Glomerular visceral epithelial cell (primary cell): Measurements from ENCODE around the gene EBF3.

ENCODE experiments used
- DNase-seq: peaks from one replicate; pipeline ENCODE4 v3.0.0-alpha.2; 2016; ENCODE audit errors: extremely low spot score

EBF3 gene

DNA sequence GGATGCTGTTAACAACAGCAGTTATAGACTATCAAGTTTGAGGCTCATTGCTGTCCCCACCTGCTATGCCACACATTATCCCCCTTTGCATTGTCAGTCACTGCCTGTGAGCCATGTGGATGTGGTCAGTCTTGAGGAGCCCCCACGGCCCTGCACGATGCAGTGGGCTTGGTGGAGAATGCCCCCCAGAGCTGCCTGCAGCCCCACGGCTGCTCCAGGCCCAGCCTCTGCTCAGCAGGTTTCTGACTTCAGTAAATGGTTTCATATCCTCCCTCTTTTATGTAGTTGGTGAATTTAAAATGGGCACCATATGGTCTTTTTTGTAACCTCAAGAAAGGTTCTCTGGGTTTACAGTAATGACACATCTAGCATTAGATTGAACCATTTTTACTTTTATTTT, 164.1 kb downstream of the EBF3 start:
- no peak for DNase-seq

DNA sequence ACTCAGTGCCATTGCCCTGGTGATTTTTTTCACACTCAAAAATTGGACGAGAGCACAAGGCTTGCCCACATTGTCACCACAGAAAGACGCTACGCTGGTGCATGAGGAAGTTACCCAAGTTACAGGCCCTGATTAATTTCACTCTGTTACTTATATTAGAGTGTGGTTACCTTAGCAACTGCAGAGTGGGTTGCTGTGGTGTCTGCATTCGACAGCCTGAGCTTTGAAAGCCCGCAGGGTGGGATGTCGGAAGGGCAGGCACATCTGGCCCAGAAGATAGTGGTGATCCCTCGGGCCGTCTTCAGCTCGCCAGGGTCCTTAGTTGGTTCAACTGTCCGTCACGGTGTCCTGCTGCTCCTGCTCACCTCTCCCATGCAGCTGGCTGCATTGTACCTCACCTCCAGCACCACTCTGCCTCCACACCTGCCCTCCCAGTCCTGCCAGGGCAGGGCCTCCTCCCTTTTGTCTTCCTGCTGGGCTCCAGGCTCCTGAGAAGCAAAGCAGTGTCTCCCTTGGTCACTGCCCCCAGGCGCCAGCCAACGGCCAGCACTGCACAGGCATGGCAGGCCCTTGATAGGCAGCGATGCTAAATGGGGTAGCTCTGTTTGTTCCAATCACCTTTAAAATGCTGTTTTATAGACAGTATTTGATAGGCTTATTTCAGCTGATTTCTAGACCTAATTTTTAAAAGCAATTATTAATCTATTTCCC, 167.2 kb downstream of the EBF3 start:
- no peak for DNase-seq

DNA sequence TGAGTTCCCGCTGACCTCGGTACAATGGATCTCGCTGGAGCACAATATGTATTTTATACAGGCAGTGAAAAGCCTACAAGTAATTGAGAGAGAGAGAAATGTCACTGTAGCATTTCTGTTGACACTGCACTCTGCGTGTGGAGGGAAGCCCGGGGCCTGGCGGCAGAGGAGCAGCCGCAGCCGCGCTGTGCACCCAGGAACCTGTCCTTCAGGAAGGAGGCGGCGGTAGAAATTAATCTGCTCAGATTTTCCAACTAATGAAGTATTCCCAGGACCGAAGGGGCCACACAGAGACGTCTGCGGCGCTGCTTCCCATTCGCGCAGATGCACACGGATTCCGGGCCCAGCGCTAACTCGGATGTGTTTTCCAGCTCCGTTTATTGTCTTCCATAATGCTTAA, 170.1 kb downstream of the EBF3 start:
- DNase-seq = no peak

GRCh38 chr10:129793479-129793878, 170.6 kb downstream of the EBF3 start:
- DNase-seq = no peak

GRCh38 chr10:129792864-129793263, 171.2 kb downstream of the EBF3 start:
- no peak for DNase-seq

- no peak for DNase-seq
These were observed 171.9 kb downstream of the EBF3 start for GRCh38 chr10:129792141-129792540.

DNA sequence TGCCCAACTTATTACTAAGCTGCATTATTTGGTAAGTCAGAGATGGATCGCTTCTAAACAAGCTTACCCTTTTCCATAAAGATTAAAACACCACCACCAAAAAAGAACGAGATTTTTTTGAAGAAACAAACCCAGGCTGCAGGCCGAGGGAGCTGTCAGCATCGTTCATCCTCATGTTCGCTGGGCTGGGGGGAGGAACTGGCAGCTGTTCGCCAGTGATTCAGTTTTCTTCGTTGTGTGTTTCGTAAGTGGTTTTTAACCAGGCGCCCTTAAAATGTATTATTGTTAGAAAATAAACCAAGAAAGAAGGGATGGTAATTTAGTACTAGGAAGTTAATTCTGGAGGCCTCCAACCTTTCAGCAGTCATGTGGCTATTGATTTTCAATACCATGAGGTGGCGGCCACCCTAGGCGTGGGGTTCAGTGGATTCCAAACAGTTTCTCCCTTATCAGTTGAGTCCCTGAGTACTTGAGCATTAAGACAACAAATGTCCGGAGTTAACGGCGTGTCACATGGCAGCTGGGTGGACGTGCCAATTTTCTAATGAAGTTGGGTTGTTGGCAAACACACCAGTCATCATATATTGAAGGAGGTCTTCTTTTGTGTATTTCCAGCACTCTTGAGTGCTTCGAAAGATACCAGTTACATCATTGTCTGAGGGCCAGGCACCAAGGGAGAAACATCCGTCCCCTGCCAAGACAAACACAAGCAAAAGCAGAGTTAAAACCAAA, 173.2 kb downstream of the EBF3 start:
- DNase-seq = no peak

GRCh38 chr10:129788215-129788614, 175.9 kb downstream of the EBF3 start:
- DNase-seq = no peak

DNA sequence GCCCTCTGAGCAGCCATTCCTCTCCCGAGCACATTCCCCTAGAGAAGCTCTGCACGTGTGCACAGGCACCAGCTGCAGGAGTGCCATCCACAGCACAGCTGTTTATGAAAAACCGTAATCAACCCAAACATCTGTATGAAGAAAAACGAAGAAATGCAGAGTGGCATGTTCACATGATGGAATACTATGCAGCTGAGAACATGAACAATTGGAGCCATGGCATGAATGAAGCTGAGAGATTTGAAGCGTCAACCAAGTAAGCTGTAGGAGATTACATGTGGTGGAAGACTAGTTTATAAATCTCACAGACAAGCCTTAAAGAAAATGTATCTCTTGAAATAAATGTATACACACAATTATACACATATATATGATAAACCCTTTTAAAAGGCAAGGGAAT, 176.5 kb downstream of the EBF3 start:
- DNase-seq = no peak

DNA sequence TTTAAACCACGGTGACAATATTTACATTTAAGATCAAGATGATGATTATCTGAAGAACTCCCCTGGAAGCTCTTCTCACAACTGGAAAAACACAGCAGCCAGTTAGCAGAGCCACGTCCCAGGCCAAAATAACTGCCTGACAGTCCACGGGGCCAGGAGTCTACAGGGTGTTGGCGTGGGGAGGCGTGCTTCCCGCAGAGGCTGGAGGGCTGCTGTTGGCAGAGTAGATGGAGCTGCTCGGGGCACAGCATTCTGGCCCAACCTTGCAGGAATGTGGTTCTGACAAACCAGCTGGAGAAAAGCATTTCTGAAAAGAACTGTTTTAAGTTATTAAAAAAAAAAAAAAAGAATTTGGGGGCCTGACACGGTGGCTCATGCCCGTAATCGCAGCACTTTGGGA, 177.9 kb downstream of the EBF3 start:
- DNase-seq = no peak

GRCh38 chr10:129785536-129785981, 178.5 kb downstream of the EBF3 start:
- DNase-seq = no peak
